Fibroblast of lung (primary cell): ENCODE data around the gene VAV1.

Experiments
- CTCF ChIP-seq, 2 donors: IDR thresholded peaks in 1 of 2; conservative IDR thresholded peaks in 1 of 2; 1 replicate in 1 of 2; 2 replicates in 1 of 2; pipeline ENCODE4 v1.5.1; 2011 to 2012; ENCODE audit warnings: low read length in 2 of 2, control low read depth in 1 of 2, inconsistent platforms in 1 of 2, low read depth in 1 of 2, mild to moderate bottlenecking in 1 of 2
- EZH2 ChIP-seq: IDR thresholded peaks from 2 replicates; pipeline ENCODE4 v1.5.1; 2012; ENCODE audit warnings: low read length, control low read depth, mild to moderate bottlenecking; ENCODE audit errors: missing control alignments

- TF ChIP-seq EZH2: no peak
- TF ChIP-seq CTCF (conservative IDR thresholded peaks at IDR 0.05 in 1 of 2, IDR thresholded peaks at IDR 0.05 in 1 of 2; ENCODE audit: low read depth in 1 of 2, low read length in 2 of 2): no peak
These were observed 105.3 kb downstream of the VAV1 start for GRCh38 chr19:6877766-6878165.
